PFSK-1 (cell line): ENCODE data around the gene HEXA.

Experiments
- SIN3A ChIP-seq: IDR thresholded peaks from 2 replicates; pipeline ENCODE4 v1.6.1; 2012; ENCODE audit warnings: mild to moderate bottlenecking, low read length, moderate library complexity, borderline replicate concordance; ENCODE audit not compliant: insufficient read depth
- TAF1 ChIP-seq: IDR thresholded peaks from 2 replicates; pipeline ENCODE4 v1.6.1; 2012; ENCODE audit warnings: low read length, control low read depth, borderline replicate concordance; ENCODE audit not compliant: insufficient read depth

DNA sequence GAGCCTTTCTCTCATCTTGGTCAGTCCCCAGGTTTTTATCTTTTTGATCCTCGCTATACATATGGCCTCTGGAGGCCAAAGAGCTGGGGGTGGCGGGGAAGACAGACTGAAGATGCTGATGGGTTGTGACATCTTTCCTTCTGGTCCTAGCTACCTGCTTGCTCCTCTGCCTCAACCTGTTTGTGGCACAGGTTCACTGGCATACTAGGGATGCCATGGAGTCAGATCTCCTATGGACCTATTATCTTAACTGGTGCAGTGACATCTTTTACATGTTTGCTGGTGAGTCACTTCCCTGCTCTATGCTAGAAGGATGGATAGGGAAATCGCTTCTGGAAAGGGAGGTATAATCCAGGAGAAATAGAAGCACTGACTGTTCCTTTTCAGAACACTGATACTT, 31.1 kb upstream of the HEXA start:
- TF ChIP-seq SIN3A, result no peak
- no peak for TF ChIP-seq TAF1
